CD4-positive, alpha-beta T cell (primary cell): Measurements from ENCODE around the gene ADGRL3. TPM values are rescaled to one million over a fixed set of nuclear protein-coding genes. Genes with fewer than 3 reads are reported as not detected.

Source experiments
- ATAC-seq: fragments of 200-7000 bp; cut with Tn5 transposase; one replicate; pipeline ENCODE4 v1.10.0; 2022; ENCODE audit warnings: mild to moderate bottlenecking; ENCODE audit not compliant: poor library complexity
- CTCF ChIA-PET: fragments of 350-600 bp; sonication (Branson Sonifier 250); formaldehyde crosslinking; loops from one replicate; lab custom pipeline; 2021; ENCODE audit warnings: antibody characterized with exemption, inconsistent platforms; lab: Charles Lee
- POLR2A ChIA-PET: fragments of 350-600 bp; sonication (Branson Sonifier 250); formaldehyde crosslinking; loops from one replicate; lab custom pipeline; 2021; ENCODE audit warnings: antibody characterized with exemption, inconsistent platforms; lab: Charles Lee
- DNase-seq, 14 experiments: peaks; one replicate each; pipeline ENCODE4 v3.0.0-alpha.2; 2013 to 2020; ENCODE audit warnings: mixed read lengths in 2 of 14
- H3K27ac ChIP-seq, 2 donors: one replicate each; pipeline versions ENCODE4 v1.5.1 to v1.7.0; 2013; ENCODE audit warnings: low read length in 2 of 2, low read depth in 1 of 2, mild to moderate bottlenecking in 1 of 2
- H3K27me3 ChIP-seq, 2 experiments: 1 replicate in 1 of 2; 2 replicates in 1 of 2; pipeline versions ENCODE4 v1.6.1 to v1.7.0; 2013; ENCODE audit warnings: low read length in 2 of 2, control low read depth in 1 of 2, mild to moderate bottlenecking in 1 of 2, moderate library complexity in 1 of 2; ENCODE audit not compliant: insufficient read depth in 2 of 2, control insufficient read depth in 1 of 2
- H3K36me3 ChIP-seq: one replicate; pipeline ENCODE4 v1.6.1; 2013; ENCODE audit warnings: low read length, control low read depth; ENCODE audit not compliant: insufficient read depth
- H3K4me1 ChIP-seq: one replicate; pipeline ENCODE4 v1.6.1; 2013; ENCODE audit warnings: low read length, control low read depth; ENCODE audit not compliant: insufficient read depth
- H3K4me3 ChIP-seq: one replicate; pipeline ENCODE4 v1.5.1; 2013; ENCODE audit warnings: mild to moderate bottlenecking, low read length, moderate library complexity
- H3K9me3 ChIP-seq, 2 experiments: 1 replicate in 1 of 2; 2 replicates in 1 of 2; pipeline versions ENCODE4 v1.6.1 to v1.7.0; 2013; ENCODE audit warnings: low read length in 2 of 2, mild to moderate bottlenecking in 2 of 2, control low read depth in 1 of 2, moderate library complexity in 1 of 2; ENCODE audit not compliant: control insufficient read depth in 1 of 2, insufficient read depth in 1 of 2
- H3K27ac Mint-ChIP-seq: one replicate; pipeline ENCODE4 v1.8.0; 2020; ENCODE audit warnings: mixed read lengths
- H3K27me3 Mint-ChIP-seq: one replicate; pipeline ENCODE4 v1.8.0; 2021; ENCODE audit warnings: mixed read lengths
- H3K36me3 Mint-ChIP-seq: one replicate; pipeline ENCODE4 v1.8.0; 2021; ENCODE audit warnings: low read depth, mixed read lengths
- H3K4me1 Mint-ChIP-seq: one replicate; pipeline ENCODE4 v1.8.0; 2021; ENCODE audit warnings: low read depth, mixed read lengths
- H3K4me3 Mint-ChIP-seq: one replicate; pipeline ENCODE4 v1.8.0; 2020; ENCODE audit warnings: mild to moderate bottlenecking, mixed read lengths
- H3K9me3 Mint-ChIP-seq: one replicate; pipeline ENCODE4 v1.8.0; 2020; ENCODE audit warnings: mixed read lengths
- intact Hi-C, 2 experiments: fragments of 100-400 bp; cut with DNase I in 1 of 2; cut with micrococcal nuclease in 1 of 2; formaldehyde crosslinking; loops; one replicate each; pipeline versions ENCODE4 v1.15.1 to v1.9.0; 2023 to 2025; cut with DNase I, micrococcal nuclease
- total RNA-seq, 174 experiments: library from RNA in 2 of 174; stranded (reverse) in 2 of 174; gene quantifications; one replicate each; pipeline ENCODE4 v1.2.3 and lab custom pipeline; 2021 to 2026
- TF ChIP-seq, protein P1 (sequence below): fragments of 200-600 bp; IDR thresholded peaks from one replicate; pipeline ENCODE4 v1.8.0; 2022; ENCODE audit warnings: antibody characterized with exemption, mild to moderate bottlenecking

The ADGRL3 gene
- total RNA-seq, 2 experiments from 2014 or later: not detected

DNA sequence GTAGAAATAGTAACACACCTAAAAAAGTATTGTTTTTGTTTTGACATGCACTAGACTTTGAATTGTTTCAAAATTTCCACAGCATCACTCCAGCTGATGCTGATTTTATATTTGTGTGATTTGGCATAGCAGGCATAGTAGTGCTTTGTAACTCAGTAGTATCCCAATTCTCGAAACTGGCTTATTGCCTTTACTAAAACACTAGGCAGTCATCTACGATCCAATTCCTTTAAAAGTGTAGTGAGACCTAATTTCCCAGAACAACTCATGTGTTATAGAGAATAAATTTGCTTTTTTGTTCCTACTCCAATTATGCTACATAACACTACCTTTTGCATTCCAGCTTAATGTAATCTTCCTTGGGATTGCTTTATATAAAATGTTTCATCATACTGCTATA lies 797.7 kb downstream of the ADGRL3 start:
- TF ChIP-seq, protein P1, sequence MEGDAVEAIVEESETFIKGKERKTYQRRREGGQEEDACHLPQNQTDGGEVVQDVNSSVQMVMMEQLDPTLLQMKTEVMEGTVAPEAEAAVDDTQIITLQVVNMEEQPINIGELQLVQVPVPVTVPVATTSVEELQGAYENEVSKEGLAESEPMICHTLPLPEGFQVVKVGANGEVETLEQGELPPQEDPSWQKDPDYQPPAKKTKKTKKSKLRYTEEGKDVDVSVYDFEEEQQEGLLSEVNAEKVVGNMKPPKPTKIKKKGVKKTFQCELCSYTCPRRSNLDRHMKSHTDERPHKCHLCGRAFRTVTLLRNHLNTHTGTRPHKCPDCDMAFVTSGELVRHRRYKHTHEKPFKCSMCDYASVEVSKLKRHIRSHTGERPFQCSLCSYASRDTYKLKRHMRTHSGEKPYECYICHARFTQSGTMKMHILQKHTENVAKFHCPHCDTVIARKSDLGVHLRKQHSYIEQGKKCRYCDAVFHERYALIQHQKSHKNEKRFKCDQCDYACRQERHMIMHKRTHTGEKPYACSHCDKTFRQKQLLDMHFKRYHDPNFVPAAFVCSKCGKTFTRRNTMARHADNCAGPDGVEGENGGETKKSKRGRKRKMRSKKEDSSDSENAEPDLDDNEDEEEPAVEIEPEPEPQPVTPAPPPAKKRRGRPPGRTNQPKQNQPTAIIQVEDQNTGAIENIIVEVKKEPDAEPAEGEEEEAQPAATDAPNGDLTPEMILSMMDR: no peak
- Histone ChIP-seq H3K4me3 (no peak overlapping the region), H3K36me3 (no peaks in the 10 kb centered on the region), H3K4me1 (no peaks in the 10 kb centered on the region), H3K27ac (no peak overlapping the region), H3K9me3 (peaks cover 0 to 7% of the 10 kb centered on the region in 2 experiments), H3K27me3 (no peaks in the 10 kb centered on the region)
- POLR2A ChIA-PET: no interaction called here
- ATAC-seq: no peak
- DNase-seq: no peak
- no peaks in the 10 kb centered on the region for H3K27me3 Mint-ChIP-seq
- CTCF ChIA-PET: no interaction called here
- no peak overlapping the region for H3K27ac Mint-ChIP-seq
- H3K9me3 Mint-ChIP-seq: peaks cover 2% of the 10 kb centered on the region
- H3K4me1 Mint-ChIP-seq: no peaks in the 10 kb centered on the region
- intact Hi-C loops: no loop called here
- no peak overlapping the region for H3K4me3 Mint-ChIP-seq
- H3K36me3 Mint-ChIP-seq: no peaks in the 10 kb centered on the region

DNA sequence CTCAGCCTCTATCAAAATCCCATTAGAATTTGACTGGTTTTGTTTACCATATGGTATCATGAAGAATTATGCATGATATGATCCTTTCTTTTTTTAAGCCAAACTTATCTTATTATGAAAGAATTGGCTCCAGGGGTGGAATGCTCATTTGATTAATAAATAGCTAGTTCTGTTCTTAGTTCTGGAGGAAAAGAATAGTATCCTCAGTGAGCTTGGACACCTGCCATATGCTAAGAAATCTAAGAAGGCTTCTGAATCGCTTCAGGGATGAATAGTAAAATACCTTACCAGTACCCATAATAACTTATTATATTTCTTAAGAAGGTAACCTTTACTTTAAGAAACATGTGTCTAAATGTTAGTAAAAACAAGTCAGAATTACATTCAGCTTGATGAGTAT lies 803.6 kb downstream of the ADGRL3 start:
- Mint-ChIP-seq H3K9me3 (peaks cover 10% of the 10 kb centered on the region), H3K27ac (no peak overlapping the region), H3K4me3 (no peak overlapping the region), H3K4me1 (no peaks in the 10 kb centered on the region), H3K36me3 (no peaks in the 10 kb centered on the region), H3K27me3 (no peaks in the 10 kb centered on the region)
- Histone ChIP-seq H3K4me3 (no peak overlapping the region), H3K4me1 (no peaks in the 10 kb centered on the region), H3K27me3 (no peaks in the 10 kb centered on the region), H3K9me3 (peaks cover 0 to 4% of the 10 kb centered on the region in 2 experiments), H3K36me3 (no peaks in the 10 kb centered on the region), H3K27ac (no peak overlapping the region)
- TF ChIP-seq, protein P1: no peak
- no peak for ATAC-seq
- ChIA-PET CTCF (no interaction called here), POLR2A (no interaction called here)
- intact Hi-C loops: no loop called here
- DNase-seq: no peak

DNA sequence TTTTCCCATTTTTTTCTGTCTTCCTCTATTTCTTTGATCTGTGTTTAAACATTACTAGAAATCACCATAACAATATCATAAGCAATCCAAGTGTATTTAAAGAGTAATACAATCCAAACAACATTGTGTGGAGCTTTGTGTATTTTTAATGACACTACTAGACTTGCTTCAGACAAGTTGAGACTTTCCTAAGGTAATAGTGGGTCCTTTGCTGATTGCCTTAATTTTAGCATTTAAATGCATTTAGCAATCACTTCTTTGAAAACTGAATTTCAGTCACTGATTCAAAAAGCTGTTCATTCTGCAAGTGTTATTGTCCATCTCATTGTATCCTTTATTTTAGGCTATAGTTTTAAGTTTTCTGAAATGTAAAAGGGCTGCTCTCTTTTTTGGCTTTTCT lies 804.8 kb downstream of the ADGRL3 start:
- no peaks in the 10 kb centered on the region for H3K27me3 ChIP-seq
- no peaks in the 10 kb centered on the region for H3K36me3 ChIP-seq
- CTCF ChIA-PET: no interaction called here
- H3K36me3 Mint-ChIP-seq: no peaks in the 10 kb centered on the region
- no peaks in the 10 kb centered on the region for H3K27me3 Mint-ChIP-seq
- no peak overlapping the region for H3K4me3 ChIP-seq
- peaks cover 0 to 4% of the 10 kb centered on the region in 2 experiments for H3K9me3 ChIP-seq
- no peaks in the 10 kb centered on the region for H3K4me1 Mint-ChIP-seq
- DNase-seq (no peak), ATAC-seq (no peak)
- TF ChIP-seq, protein P1: no peak
- POLR2A ChIA-PET: no interaction called here
- no peak overlapping the region for H3K27ac Mint-ChIP-seq
- no peaks in the 10 kb centered on the region for H3K4me1 ChIP-seq
- no peak overlapping the region for H3K27ac ChIP-seq
- intact Hi-C loops: no loop called here
- no peak overlapping the region for H3K4me3 Mint-ChIP-seq
- peaks cover 10% of the 10 kb centered on the region for H3K9me3 Mint-ChIP-seq
